Stimulated activated CD8-positive, alpha-beta memory T cell treated with anti-CD3 and anti-CD28 coated beads, Interleukin-4, amount 100 ng/mL, for 4 hours (primary cell): Measurements from ENCODE around the gene HERPUD2.
"Not testable (repeated sequence)": the region's sequence is repeated elsewhere in the genome, so short reads cannot be mapped to it uniquely, and the experiment has no call there.

Source experiments
- DNase-seq, 2 donors: peaks; one replicate each; pipeline ENCODE4 v3.0.0-alpha.2; 2020; ENCODE audit warnings: low read depth in 2 of 2, low spot score in 1 of 2

Gene HERPUD2

DNA sequence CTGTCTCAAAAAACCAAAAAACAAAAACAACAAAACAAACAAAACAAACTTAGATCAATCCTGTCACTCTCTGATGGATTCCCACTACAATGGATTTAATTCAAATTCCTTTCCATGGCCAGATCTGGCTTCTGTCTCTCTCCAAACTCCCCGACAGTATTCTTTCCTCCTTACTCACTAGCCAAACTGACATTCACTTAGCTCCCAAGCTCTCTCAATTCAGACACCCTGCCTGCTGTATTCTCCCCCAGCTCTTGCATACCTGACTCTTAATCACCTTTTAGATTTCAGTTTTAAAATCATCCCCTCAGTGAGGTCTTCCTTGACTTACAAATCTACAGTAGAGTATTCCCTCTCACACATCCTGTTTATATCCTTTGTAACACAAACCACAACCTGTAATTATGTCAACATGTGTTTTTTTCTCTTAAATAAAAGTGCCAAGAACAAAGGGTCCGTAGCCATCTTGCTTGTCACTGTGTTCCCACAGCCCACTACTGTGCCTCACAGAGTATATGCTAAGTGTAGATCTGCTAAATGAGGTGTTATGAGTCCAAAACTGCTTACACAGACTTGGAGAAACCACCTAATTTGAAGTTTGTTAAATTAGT is 14.4 kb downstream of the HERPUD2 start:
- DNase-seq: no peak

- no peak for DNase-seq
These were observed 17.2 kb downstream of the HERPUD2 start for GRCh38 chr7:35677582-35678356.

GRCh38 chr7:35676211-35676610 is 18.7 kb downstream of the HERPUD2 start:
- DNase-seq: no peak

- no peak for DNase-seq
These were observed 23.9 kb downstream of the HERPUD2 start for GRCh38 chr7:35670856-35671569.

DNA sequence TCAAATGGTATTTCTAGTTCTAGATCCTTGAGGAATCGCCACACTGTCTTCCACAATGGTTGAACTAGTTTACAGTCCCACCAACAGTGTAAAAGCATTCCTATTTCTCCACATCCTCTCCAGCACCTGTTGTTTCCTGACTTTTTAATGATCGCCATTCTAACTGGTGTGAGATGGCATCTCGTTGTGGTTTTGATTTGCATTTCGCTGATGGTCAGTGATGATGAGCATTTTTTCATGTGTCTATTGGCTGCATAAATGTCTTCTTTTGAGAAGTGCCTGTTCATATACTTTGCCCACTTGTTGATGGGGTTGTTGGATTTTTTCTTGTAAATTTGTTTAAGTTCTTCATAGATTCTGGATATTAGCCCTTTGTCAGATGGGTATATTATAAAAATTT is 34.5 kb downstream of the HERPUD2 start:
- DNase-seq: not testable (repeated sequence)

DNA sequence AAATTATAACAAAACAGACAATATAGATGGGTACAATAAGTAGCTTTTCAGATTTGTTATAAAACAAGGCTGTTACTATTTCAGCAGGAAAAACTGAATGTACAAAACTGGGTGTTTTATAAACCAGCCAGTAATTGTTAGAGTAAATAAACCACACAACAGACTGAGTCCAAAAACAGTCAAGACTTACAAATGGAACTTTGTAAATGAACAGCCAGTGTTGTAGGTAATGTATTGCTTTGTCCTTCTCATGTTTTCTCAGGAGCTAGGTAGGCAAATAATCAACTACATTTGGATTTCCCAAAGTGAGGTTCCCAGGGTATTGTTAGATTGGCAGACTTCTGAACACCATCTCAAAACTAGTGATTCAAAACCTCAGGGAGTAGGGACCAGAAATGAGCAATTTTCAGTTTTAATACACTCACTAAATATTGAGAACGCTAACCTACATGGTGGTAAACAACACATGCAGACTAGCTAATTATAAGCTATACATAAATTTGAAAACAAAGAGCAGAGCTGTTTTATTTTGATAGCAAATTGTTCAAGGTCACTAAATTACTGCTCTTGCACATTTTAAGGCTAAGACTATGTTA is 36.2 kb downstream of the HERPUD2 start:
- no peak for DNase-seq

- no peak for DNase-seq
These were observed 37.8 kb downstream of the HERPUD2 start for GRCh38 chr7:35657125-35657524.

- not testable (repeated sequence) for DNase-seq
These were observed 40.4 kb downstream of the HERPUD2 start for GRCh38 chr7:35654558-35654957.

DNA sequence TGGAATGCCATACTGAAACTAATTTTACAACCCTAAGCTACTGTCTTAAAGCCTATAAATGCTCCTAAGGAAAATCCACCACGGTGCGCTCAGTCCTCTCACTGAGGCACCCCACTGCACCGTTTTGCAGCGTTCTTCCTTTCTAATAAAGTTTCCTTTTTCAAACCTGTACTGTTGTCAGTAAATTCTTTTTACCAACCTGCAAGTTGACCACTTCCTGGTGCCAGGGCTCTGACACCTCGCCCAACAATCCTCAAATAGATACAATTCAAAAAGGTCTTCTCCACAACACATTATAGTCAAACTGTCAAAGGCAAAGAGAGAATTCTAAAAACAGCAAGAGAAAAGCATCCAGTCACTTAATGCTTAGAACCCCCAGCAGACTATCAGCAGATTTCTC is 42.8 kb downstream of the HERPUD2 start:
- DNase-seq: no peak

DNA sequence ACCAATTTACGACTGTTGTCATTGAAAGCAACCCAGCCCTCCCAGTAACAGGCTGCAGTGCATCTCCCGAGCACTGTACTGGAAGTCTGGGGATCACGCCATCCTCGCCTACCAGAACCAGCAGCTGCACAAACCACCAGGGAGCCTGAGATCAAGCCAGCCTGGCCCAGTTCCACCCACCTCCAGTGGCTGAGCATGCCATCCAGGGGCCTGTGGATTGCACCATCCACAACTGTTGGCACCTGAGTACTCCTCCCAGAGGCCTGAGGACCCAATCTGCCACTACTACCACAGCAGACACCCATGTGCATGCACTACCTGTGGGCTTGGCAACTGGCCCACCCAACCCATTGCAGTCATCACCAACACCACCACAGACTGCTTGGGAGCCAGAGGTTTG is 44.2 kb downstream of the HERPUD2 start:
- no peak for DNase-seq

DNA sequence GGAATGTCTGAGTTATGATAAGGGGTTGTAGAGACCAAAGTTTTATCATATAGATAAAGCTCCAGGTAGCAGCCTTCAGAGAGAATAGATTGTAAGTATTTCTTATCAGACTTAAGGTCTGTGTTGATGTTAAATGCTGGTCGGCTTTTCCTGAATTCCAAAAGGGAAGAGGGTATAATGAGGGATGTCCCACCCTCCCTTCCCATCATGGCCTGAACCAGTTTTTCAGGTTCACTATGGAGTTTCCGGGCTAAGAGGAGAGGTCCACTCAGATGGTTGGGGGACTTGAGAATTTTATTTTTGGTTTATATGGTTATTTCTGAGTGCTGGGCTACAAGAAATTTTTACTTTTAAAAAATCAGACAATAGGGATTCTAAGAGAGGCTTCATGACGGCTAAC is 45.2 kb downstream of the HERPUD2 start:
- DNase-seq: no peak

- no peak for DNase-seq
These were observed 46.6 kb downstream of the HERPUD2 start for GRCh38 chr7:35648367-35648766.

GRCh38 chr7:35647171-35647574 is 47.8 kb downstream of the HERPUD2 start:
- DNase-seq: no peak

DNA sequence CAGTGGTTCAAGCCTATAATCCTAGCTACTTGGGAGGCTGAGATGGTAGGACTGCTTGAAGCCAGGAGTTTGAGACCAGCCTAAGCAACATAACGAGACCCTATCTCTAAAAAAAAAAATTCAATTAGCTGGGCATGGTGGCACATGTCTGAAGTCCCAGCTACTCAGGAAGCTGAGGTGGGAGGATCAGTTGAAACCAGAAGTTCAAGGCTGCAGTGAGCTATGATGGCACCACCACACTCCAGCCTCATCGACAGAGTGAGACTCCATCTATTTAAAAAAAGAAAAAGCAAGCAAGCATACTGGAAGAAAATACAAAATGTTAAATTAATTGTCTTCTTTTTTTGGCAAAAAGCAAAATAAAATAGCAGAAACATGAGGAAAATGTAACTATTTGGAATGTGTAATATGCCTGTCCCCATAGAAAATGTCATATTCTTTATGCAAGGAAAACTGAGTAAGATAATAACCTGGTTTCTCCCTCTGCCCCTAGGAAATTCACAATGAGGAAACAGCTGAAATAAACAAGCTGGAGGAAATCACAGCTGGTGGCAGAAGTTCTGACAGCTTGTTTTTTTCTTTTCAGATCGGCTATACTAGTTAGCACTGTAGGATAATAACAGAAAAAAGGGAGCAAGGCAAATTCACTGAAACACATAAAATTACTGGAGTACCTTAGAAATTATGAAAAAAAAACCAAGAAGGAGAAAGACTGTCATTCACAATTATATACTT is 48.5 kb downstream of the HERPUD2 start:
- DNase-seq: no peak

DNA sequence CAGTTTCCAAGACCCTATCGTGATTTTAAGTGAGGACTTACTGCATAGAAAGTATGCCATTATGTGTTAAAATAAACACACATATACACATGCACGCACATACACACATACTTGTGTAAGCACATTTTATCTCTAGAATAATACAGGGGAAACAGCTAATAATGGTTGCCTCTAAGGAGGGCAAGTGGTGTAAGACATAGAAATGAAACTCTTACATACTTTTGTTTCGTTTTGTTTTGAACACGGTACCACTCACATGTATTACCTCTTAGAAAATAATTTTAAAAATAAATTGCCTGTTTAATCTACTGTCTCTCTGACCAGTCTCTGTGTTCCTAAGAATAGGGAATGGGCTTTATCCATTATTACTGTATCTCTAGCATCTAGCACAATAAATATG is 49.2 kb downstream of the HERPUD2 start:
- DNase-seq: no peak

DNA sequence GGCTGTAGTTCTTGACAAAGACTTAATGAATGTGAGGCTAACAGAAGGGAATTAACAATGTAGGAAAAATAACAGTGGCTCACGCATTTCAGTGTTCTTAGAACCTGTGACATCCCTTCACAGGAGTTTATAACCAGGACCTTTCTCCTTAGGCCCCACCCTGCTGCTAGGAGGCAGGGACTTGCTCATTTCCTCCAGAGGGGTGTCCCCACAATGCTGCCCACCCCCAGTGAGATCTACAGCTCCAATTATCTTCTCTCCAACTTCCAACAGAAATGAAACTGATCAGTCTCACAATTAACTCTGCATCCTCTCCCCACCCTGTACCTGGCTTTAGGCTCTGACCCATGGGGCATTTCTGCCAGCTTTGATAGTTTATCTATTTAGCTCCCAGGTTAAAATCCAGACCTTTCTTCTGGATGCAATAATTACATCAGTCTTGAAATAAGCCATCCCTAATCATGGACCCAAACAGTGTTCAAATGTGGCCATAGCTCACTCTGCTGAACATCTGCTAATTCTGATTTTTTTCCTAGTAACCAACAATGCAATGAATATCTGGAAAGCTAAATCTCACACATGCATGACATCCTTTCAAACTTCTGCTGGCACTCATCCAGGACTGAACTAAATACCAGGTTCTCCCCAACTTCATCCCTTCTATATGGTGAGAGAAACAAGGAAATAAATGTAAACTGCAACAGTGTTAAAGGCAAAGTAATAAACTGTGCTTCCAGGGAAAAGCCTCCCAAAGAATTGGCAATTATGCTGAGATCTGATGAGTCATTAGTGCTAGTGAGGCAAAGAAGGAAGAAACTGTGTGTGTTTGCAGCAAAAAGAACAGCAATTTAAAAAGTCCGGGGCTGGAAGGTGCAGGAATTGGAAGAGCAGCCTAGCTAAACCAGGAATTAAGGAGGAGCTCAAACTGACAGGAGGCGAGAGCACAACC is 64.6 kb downstream of the HERPUD2 start:
- no peak for DNase-seq

DNA sequence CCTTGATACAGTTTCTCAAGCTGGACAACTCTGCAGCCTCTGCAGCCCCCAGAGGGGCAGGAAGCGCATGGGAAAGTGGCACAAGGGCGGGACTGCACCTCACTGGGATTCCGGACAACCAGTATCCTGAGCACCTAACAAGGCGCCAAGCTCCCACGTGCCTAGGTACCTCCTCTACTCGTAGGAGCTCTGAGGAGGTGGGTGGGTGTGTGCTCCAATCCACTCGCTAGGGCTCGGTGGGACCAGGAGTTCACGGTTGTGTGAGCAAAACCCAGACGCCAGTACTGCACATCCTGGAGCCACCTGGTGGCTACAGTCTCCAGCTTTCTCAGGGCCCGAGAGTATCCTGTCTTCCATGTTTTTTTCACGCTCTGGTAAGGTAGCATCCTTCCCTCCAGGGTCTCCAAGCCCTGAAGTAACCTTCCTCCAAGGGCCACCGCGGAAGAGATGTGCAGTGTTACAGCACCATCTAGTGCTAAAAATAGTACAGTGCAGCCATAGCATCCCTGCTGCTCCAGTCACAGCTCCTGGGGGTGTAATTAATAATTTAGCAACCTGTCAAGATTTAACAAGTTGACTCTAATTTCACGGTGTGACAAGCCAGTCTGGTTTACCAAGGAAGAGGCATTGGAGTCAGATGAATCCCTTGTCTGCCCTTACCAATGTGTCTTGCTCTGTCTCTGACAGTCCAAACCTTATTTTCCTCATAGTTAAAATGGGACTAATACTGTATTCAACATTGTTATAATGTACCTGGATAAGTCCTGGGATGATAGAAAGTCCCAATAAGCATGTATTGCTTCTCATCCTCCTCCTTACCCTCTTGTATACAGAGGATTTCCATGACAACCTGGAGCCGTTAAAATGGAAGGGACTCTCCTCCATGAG is 70.4 kb downstream of the HERPUD2 start:
- DNase-seq: no peak

GRCh38 chr7:35623381-35623780 is 71.6 kb downstream of the HERPUD2 start:
- no peak for DNase-seq

DNA sequence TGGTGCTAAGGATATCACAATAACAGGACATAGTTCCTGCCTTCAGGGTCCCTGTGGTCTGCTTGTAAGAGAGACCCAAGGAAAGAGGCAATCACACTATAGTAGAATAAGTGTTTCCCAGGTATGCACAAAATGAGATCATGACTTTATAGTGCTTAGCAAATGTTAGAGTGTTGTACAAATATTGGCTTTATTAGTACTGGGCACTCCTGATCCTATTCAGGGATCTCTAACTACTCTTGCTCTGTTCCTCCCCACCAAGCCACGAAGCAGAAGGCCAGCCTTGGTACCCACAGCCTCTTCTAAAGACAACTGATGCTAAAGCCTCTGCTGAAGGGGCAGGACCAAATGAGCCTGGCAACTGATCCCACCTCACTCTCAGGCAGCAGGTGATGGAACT is 75.1 kb downstream of the HERPUD2 start:
- no peak for DNase-seq
